WTC11 (cell line): ENCODE results near the gene NELL1. TPM values are rescaled to one million over a fixed set of nuclear protein-coding genes. Genes with fewer than 3 reads are reported as not detected.

Experiments used
- ATAC-seq: fragments of 200-7000 bp; cut with Tn5 transposase; 2 replicates; pipeline ENCODE4 v1.10.0; 2021; ENCODE audit warnings: mild to moderate bottlenecking, moderate library complexity
- CTCF ChIA-PET: fragments of 300-600 bp; sonication (Branson Sonifier 250); formaldehyde crosslinking; loops from one replicate; lab custom pipeline; 2021; ENCODE audit warnings: antibody characterized with exemption; lab: Charles Lee
- POLR2A ChIA-PET: fragments of 350-600 bp; sonication (Branson Sonifier 250); formaldehyde crosslinking; loops from one replicate; lab custom pipeline; 2021; ENCODE audit warnings: antibody characterized with exemption; lab: Charles Lee
- DNase-seq: peaks from one replicate; pipeline ENCODE4 v3.0.0; 2021; ENCODE audit warnings: low spot score
- H3K27ac Mint-ChIP-seq: 2 replicates; pipeline ENCODE4 v1.8.0; 2021; ENCODE audit warnings: mixed read lengths
- H3K27me3 Mint-ChIP-seq: 2 replicates; pipeline ENCODE4 v1.8.0; 2021; ENCODE audit warnings: low read depth, mild to moderate bottlenecking, moderate library complexity, mixed read lengths
- H3K36me3 Mint-ChIP-seq: 2 replicates; pipeline ENCODE4 v1.8.0; 2021; ENCODE audit warnings: mixed read lengths
- H3K4me1 Mint-ChIP-seq: 2 replicates; pipeline ENCODE4 v1.8.0; 2022; ENCODE audit warnings: mixed read lengths
- H3K4me3 Mint-ChIP-seq: 2 replicates; pipeline ENCODE4 v1.8.0; 2021; ENCODE audit warnings: mild to moderate bottlenecking, moderate library complexity, mixed read lengths
- H3K9me3 Mint-ChIP-seq: 2 replicates; pipeline ENCODE4 v1.8.0; 2021; ENCODE audit warnings: mixed read lengths
- AR ChIP-seq: fragments of 250-450 bp; sonication (Bioruptor Pico); IDR thresholded peaks from 2 replicates; pipeline ENCODE4 v1.9.0; 2021; ENCODE audit warnings: mild to moderate bottlenecking
- ATF6 ChIP-seq: sonication (generic); formaldehyde crosslinking; IDR thresholded peaks from 2 replicates; pipeline ENCODE4 v1.8.1; 2023; ENCODE audit warnings: mild to moderate bottlenecking, missing genetic modification reagents
- CREB1 ChIP-seq: sonication (generic); formaldehyde crosslinking; IDR thresholded peaks from 2 replicates; pipeline ENCODE4 v1.8.0; 2023; ENCODE audit warnings: mild to moderate bottlenecking, missing genetic modification reagents
- IRF2 ChIP-seq: sonication (generic); formaldehyde crosslinking; IDR thresholded peaks from 2 replicates; pipeline ENCODE4 v1.8.0; 2022; ENCODE audit warnings: low read depth, missing genetic modification reagents, borderline replicate concordance
- JAZF1 ChIP-seq: fragments of 250-450 bp; sonication (Bioruptor Pico); IDR thresholded peaks from 2 replicates; pipeline ENCODE4 v1.9.0; 2021; ENCODE audit warnings: moderate library complexity, mild to moderate bottlenecking, inconsistent platforms
- JUN ChIP-seq: sonication (generic); formaldehyde crosslinking; IDR thresholded peaks from 2 replicates; pipeline ENCODE4 v1.8.0; 2023; ENCODE audit warnings: mild to moderate bottlenecking, missing genetic modification reagents
- MAX ChIP-seq: sonication (generic); formaldehyde crosslinking; IDR thresholded peaks from 2 replicates; pipeline ENCODE4 v1.8.0; 2022; ENCODE audit warnings: mild to moderate bottlenecking, missing genetic modification reagents
- PRDM15 ChIP-seq: sonication (generic); formaldehyde crosslinking; IDR thresholded peaks from 2 replicates; pipeline ENCODE4 v1.8.0; 2022; ENCODE audit warnings: missing genetic modification reagents
- PREB ChIP-seq: sonication (generic); formaldehyde crosslinking; IDR thresholded peaks from 2 replicates; pipeline ENCODE4 v1.8.1; 2022; ENCODE audit warnings: mild to moderate bottlenecking, missing genetic modification reagents, moderate library complexity, borderline replicate concordance
- PRRX2 ChIP-seq: fragments of 250-450 bp; sonication (Bioruptor Pico); IDR thresholded peaks from 2 replicates; pipeline ENCODE4 v1.8.0; 2021; ENCODE audit warnings: mild to moderate bottlenecking
- RELA ChIP-seq: sonication (generic); formaldehyde crosslinking; IDR thresholded peaks from 2 replicates; pipeline ENCODE4 v1.8.1; 2022; ENCODE audit warnings: missing genetic modification reagents, mild to moderate bottlenecking, borderline replicate concordance
- SMAD3 ChIP-seq: sonication (generic); formaldehyde crosslinking; IDR thresholded peaks from 2 replicates; pipeline ENCODE4 v1.8.0; 2022; ENCODE audit warnings: missing genetic modification reagents, mild to moderate bottlenecking, borderline replicate concordance
- TEAD1 ChIP-seq: sonication (generic); formaldehyde crosslinking; IDR thresholded peaks from 2 replicates; pipeline ENCODE4 v1.8.0; 2022; ENCODE audit warnings: mild to moderate bottlenecking, missing genetic modification reagents
- USF2 ChIP-seq: sonication (generic); formaldehyde crosslinking; IDR thresholded peaks from 2 replicates; pipeline ENCODE4 v1.8.1; 2023; ENCODE audit warnings: mild to moderate bottlenecking, missing genetic modification reagents, moderate library complexity
- ZNF232 ChIP-seq: sonication (generic); formaldehyde crosslinking; IDR thresholded peaks from 2 replicates; pipeline ENCODE4 v1.8.0; 2022; ENCODE audit warnings: mild to moderate bottlenecking, missing genetic modification reagents
- ZNF512 ChIP-seq: sonication (generic); formaldehyde crosslinking; IDR thresholded peaks from 2 replicates; pipeline ENCODE4 v1.8.1; 2022; ENCODE audit warnings: missing genetic modification reagents, borderline replicate concordance
- total RNA-seq: library from RNA; stranded (reverse); gene quantifications from 3 replicates; pipeline ENCODE4 v1.2.3, GENCODE V29; 2021

NELL1 gene
- total RNA-seq, 1 experiment from 2014 or later: 1.8 TPM

- peaks cover 3% of the 10 kb centered on the region; the same call in 1 of the 2 replicates for H3K36me3 Mint-ChIP-seq
- ATAC-seq: no peak
- CTCF ChIA-PET: no interaction called here
Measured at GRCh38 chr11:20627701-20628100, 41.7 kb upstream of the NELL1 start.

GRCh38 chr11:20631519-20632168 lies 37.7 kb upstream of the NELL1 start:
- ChIA-PET POLR2A (no interaction called here), CTCF (interaction anchor here (1.5 kb wide), 1 partner anchor 503 kb away, joined by 3 read pairs; no protein-coding TSS in a partner anchor)
- Mint-ChIP-seq H3K9me3 (peaks cover 3% of the 10 kb centered on the region; the same call in 1 of the 2 replicates), H3K27me3 (peaks cover 3% of the 10 kb centered on the region), H3K36me3 (peaks cover 3% of the 10 kb centered on the region; the same call in 1 of the 2 replicates), H3K4me3 (no peak overlapping the region), H3K4me1 (peaks cover 25% of the 10 kb centered on the region), H3K27ac (no peak overlapping the region)
- no peak for ATAC-seq
- DNase-seq: no peak
- TF ChIP-seq PRDM15 (CRISPR knock-in tag) (no peak), ATF6 (no peak), JAZF1 (CRISPR knock-in tag) (no peak), SMAD3 (CRISPR knock-in tag) (no peak), TEAD1 (CRISPR knock-in tag) (no peak), RELA (no peak), ZNF232 (CRISPR knock-in tag) (no peak)

More at GRCh38 chr11:20627701-20628100, 41.7 kb upstream of the NELL1 start:
- peaks cover 7% of the 10 kb centered on the region for H3K27me3 Mint-ChIP-seq
- no peak for TF ChIP-seq USF2 (CRISPR knock-in tag)
- no peak for TF ChIP-seq ZNF512 (CRISPR knock-in tag)
- no peak for TF ChIP-seq IRF2 (CRISPR knock-in tag)
- TF ChIP-seq MAX (CRISPR knock-in tag): no peak
- TF ChIP-seq PRRX2 (CRISPR knock-in tag): no peak
- TF ChIP-seq PREB (CRISPR knock-in tag): no peak
- no peak for TF ChIP-seq JUN (CRISPR knock-in tag)
- TF ChIP-seq AR (CRISPR knock-in tag): no peak
- TF ChIP-seq CREB1 (CRISPR knock-in tag): no peak
- no peak overlapping the region for H3K4me3 Mint-ChIP-seq
- H3K27ac Mint-ChIP-seq: no peak overlapping the region
- DNase-seq: no peak
- POLR2A ChIA-PET: no interaction called here
- H3K4me1 Mint-ChIP-seq: peaks cover 23% of the 10 kb centered on the region
- H3K9me3 Mint-ChIP-seq: peaks cover 3% of the 10 kb centered on the region; the same call in 1 of the 2 replicates
